HG02884 (cell line): Measurements from ENCODE around the gene GGN.
"Not testable (repeated sequence)": the region's sequence is repeated elsewhere in the genome, so short reads cannot be mapped to it uniquely, and the experiment has no call there.

Experiments used
- ATAC-seq: cut with Tn5 transposase; IDR thresholded peaks from one replicate; pipeline ENCODE4 v1.9.1; 2021; ENCODE audit warnings: mild to moderate bottlenecking, moderate library complexity; ENCODE audit not compliant: unreplicated experiment

The GGN gene

DNA sequence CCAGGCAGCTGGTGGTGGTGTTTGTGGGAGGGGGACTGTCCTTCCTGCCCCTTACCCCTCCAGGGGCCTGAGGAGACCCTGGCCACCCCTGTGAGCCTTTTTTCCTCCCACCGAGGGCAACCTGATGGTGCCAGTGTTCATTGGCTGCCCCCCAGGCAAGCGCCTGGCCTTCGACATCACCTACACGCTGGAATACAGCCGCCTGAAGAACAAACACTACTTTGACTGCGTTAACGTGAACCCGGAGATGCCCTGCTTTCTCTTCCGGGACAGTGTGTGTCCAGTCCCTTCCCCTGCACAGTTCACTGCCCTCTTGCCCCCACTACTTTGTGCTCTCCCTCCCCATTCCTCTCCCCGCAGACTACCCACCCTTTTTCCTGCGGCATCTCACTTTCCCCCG lies 20.8 kb downstream of the GGN start:
- ATAC-seq, result no peak

DNA sequence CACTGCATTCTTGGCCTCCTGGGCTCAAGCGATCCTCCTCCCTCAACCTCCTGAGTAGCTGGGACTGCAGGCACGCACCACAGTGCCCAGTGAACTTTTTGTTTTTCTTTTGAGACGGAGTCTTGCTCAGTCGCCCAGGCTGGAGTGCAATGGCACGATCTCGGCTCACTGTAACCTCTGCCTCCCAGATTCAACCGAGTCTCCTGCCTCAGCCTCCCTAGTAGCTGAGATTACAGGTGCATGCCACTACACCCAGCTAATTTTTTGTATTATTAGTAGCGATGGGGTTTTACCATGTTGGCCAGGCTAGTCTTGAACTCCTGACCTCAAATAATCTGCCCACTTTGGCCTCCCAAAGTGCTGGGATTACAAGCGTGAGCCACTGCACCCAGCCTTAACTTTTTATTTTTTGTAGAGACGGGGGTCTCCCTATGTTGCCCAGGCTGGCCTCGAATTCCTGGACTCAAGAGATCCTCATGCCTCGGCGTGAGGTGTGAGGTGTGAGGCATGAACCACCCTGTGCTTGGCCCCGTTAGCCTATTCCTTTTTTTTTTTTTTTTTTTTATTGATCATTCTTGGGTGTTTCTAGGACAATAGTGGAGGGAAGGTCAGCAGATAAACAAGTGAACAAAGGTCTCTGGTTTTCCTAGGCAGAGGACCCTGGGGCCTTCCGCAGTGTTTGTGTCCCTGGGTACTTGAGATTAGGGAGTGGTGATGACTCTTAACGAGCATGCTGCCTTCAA lies 24.7 kb downstream of the GGN start:
- ATAC-seq, result not testable (repeated sequence)

GRCh38 chr19:38362076-38362945 lies 25.5 kb downstream of the GGN start:
- peak; percentile 33 for ATAC-seq

DNA sequence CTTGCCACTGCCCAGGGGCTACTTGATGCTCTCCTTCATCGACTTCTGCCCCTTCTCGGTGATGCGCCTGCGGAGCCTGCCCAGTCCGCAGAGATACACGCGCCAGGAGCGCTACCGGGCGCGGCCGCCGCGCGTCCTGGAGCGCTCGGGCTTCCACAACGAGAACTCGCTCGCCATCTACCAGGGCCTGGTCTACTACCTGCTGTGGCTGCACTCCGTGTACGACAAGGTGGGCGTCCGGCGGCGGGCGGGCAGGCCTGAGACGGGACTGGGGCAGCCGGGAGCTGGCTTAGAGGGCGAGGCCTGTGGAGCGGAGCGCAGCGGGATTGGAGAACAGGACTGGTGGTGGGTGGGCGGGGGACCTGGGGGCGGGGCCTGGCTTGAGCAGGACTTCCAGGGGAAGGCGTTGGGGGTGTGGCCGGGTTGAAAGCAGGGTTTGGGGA lies 26.2 kb downstream of the GGN start:
- peak; percentile 48 for ATAC-seq

DNA sequence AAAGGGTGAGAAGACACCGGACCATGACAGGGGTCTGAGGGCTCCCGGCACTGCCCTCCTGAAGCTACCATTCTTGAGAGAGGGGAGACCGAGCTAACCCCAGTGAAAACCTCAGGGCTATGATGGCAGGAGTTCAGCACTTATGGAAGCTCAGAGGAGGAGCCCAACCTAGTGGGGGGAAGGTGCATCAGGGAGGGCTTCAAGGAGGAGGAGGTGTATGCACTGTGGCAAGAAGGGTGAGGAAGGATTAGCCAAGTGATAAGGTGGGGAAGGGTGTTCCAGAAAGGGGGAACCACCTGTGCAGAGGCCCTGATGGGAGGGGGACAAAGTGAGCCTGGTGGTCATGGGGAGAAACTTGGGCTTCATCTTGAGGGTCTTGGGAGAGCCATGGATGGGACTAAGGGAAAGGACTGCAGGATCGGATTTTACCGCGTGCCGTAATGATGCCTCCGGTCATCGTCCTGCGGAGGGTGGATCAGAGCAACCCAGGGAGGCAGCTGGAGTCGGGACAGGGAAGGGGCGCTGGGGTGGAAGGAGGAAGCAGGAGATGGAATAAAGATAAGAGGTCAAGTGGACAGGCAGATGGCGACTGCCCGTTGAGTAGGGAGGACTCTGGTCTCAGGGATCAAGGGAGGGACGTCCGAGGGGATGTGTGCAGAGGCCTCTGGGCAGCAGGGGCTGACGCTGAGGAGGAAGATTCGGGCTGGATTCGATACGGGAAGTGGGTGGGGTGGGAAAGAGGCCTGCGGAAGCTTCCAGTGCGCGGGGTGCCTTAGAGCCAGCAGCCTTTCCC lies 26.8 kb downstream of the GGN start:
- ATAC-seq, result no peak

DNA sequence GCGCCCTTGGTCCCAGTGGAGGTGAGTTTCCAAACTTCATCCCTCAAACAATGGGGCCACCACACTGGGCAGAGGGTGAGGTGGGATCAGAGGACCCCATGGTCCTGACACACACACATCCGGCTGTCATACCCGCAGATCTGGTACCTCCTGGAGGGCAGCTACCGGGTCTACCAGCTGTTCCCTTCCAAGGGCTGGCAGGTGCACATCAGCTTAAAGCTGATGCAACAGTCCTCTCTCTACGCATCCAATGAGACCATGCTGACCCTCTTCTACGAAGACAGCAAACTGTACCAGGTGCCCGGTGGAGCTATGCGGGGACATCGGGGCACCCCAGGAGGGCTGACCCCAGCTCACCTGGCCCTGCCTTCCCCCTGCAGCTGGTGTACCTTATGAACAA lies 27.5 kb downstream of the GGN start:
- ATAC-seq, result no peak

- no peak for ATAC-seq
Observed at GRCh38 chr19:38359242-38360021, 28.4 kb downstream of the GGN start.

- no peak for ATAC-seq
Observed at GRCh38 chr19:38358071-38358470, 29.8 kb downstream of the GGN start.

DNA sequence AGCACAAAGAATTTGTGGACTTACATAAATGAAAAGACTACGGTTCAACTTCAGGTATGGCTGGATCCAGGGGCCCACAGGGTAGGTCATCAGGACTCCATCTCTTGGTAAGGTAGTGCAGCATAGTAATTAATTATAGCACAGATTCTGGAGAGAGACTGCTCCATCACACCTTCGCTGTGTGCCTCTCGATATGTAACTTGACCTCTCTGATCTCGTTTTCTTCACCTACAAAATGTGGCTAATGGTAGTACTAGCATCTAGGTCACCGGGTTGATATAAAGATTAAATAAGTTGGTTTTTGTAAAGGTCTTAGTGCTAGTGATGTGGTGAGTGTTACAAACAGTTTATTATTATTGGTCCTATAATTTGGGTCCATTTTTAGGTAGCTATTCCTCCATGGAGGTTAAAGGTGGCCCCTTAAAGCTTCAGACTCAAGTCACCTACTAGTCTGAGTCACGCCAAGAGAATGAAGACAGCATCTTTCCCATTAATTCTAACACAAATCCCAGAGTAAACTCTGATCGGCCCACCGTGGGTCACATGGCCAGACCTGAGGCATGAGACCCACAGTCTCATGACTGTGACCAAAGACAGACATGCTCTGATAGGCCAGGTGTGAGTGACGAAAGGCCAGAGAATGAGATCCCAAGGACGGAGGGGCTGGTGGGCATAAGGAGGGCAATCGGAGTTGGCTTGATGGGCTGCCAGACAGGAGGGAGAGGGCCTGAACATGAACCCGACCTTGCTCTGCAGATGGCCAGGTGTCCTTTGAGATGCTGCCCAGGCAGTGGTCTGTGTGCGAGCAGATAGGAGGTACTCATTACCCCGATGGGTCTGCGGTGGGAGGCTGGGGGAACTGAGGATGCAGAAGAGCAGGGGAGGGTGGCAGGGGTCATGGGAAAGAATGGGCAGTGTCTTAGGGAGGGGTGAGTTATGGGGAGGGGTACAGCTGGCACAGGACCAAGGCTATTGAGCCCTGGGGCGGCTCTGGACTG lies 31.8 kb downstream of the GGN start:
- ATAC-seq, result no peak

- ATAC-seq, result no peak
Observed at GRCh38 chr19:38352611-38353010, 35.2 kb downstream of the GGN start.

- no peak for ATAC-seq
Observed at GRCh38 chr19:38351865-38352395, 35.9 kb downstream of the GGN start.

- ATAC-seq, result no peak
Observed at GRCh38 chr19:38350883-38351282, 37.0 kb downstream of the GGN start.

GRCh38 chr19:38346837-38347236 lies 41.0 kb downstream of the GGN start:
- no peak for ATAC-seq

- ATAC-seq, result no peak
Observed at GRCh38 chr19:38340927-38341326, 46.9 kb downstream of the GGN start.

GRCh38 chr19:38339011-38339410 lies 48.8 kb downstream of the GGN start:
- ATAC-seq, result not testable (repeated sequence)

DNA sequence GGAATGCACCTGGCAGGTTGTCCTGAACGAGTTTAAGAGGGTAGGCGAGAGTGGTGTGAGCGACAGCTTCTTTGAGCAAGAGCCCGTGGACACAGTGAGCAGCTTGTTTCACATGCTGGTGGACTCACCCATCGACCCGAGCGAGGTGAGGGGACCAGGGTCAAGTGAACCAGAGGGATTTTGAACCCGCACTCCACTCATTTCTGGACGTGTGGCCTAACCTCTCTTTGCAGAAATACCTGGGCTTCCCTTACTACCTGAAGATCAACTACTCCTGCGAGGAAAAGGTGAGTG lies 50.5 kb downstream of the GGN start:
- ATAC-seq, result no peak

GRCh38 chr19:38336638-38337359 lies 51.0 kb downstream of the GGN start:
- peak; percentile 45 for ATAC-seq

DNA sequence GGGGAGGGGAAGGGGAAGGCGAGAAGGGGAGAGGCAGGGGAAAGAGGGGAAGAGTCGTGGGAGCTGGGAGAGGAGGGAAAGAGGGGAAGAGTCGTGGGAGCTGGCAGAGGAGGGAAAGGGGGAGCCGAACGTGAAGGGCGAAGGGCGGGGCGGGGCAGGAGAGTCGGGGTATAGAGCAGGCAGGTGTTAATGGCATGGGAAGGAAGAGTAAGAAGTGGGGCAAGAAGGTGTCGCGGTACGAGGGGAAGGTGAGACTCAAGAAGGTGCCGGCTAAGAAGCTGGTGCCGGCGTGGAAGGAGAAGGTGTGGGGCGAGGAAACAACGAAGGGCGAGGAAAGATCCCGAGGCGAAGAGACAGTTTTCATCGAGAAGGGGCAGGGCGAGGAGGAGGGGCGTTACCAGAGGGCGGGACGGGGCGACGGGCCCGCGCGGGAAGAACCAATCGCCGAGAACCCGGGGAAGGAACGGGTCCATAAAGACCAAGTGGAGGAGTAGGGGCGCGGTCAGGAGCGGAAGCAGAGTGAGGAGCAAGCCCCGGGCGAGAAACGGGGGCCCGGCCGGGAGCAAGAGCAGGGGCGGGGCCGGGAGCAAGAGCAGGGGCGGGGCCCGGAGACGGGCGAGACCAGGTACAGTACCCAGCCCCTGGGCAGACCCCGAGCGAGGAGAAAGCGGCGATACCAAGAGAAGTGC lies 51.7 kb downstream of the GGN start:
- ATAC-seq, result peak; percentile 65
